Natural killer cell treated with Interleukin-12 subunit alpha and Interleukin-12 subunit beta and Interleukin-15 and Interleukin-18, amount 100 ng/mL, for 72 hours (primary cell): ENCODE results near the gene GFPT1. TPM values are rescaled to one million over a fixed set of nuclear protein-coding genes. Genes with fewer than 3 reads are reported as not detected.
"Not testable (repeated sequence)": the region's sequence is repeated elsewhere in the genome, so short reads cannot be mapped to it uniquely, and the experiment has no call there.

Experiments
- ATAC-seq, 2 donors: fragments of 150-1000 bp; cut with Tn5 transposase in 1 of 2; sonication (Bioruptor Pico), chemical (Tn5 transposase) in 1 of 2; 2 replicates each; pipeline ENCODE4 v1.10.0; 2021
- DNase-seq: peaks from one replicate; pipeline ENCODE4 v3.0.0; 2022; ENCODE audit warnings: low spot score
- H3K27ac Mint-ChIP-seq, 2 donors: 1 replicate in 1 of 2; 2 replicates in 1 of 2; pipeline ENCODE4 v1.8.0; 2022; ENCODE audit warnings: mixed read lengths in 2 of 2, mild to moderate bottlenecking in 1 of 2, moderate library complexity in 1 of 2
- H3K27me3 Mint-ChIP-seq, 2 donors: 1 replicate in 1 of 2; 2 replicates in 1 of 2; pipeline ENCODE4 v1.8.0; 2022; ENCODE audit warnings: mixed read lengths in 2 of 2
- H3K36me3 Mint-ChIP-seq: one replicate; pipeline ENCODE4 v1.8.0; 2022; ENCODE audit warnings: mixed read lengths
- H3K4me1 Mint-ChIP-seq, 2 donors: 1 replicate in 1 of 2; 2 replicates in 1 of 2; pipeline ENCODE4 v1.8.0; 2022; ENCODE audit warnings: low read depth in 2 of 2, mixed read lengths in 2 of 2, mild to moderate bottlenecking in 1 of 2
- H3K4me3 Mint-ChIP-seq: one replicate; pipeline ENCODE4 v1.8.0; 2022; ENCODE audit warnings: mixed read lengths
- H3K9me3 Mint-ChIP-seq: 2 replicates; pipeline ENCODE4 v1.8.0; 2022; ENCODE audit warnings: mixed read lengths
- total RNA-seq, 2 donors: library from RNA; stranded (reverse); gene quantifications; one replicate each; pipeline ENCODE4 v1.2.3, GENCODE V29; 2022

GFPT1 gene
- total RNA-seq, 2 donors from 2014 or later: 46.7 to 50.5 TPM

- Mint-ChIP-seq H3K36me3 (peaks cover 6% of the 10 kb centered on the region), H3K4me3 (no peak overlapping the region), H3K27ac (no peak overlapping the region), H3K9me3 (no peaks in the 10 kb centered on the region), H3K27me3 (no peaks in the 10 kb centered on the region), H3K4me1 (peaks cover 15% of the 10 kb centered on the region in 2 donors)
- no peak for DNase-seq
- ATAC-seq: no peak
Observed at GRCh38 chr2:69375494-69376353, 11.3 kb downstream of the GFPT1 start.

- H3K9me3 Mint-ChIP-seq: no peaks in the 10 kb centered on the region
- H3K4me3 Mint-ChIP-seq: no peak overlapping the region
- peaks cover 14% of the 10 kb centered on the region for H3K36me3 Mint-ChIP-seq
- H3K4me1 Mint-ChIP-seq: peaks cover 9 to 12% of the 10 kb centered on the region in 2 donors
- no peaks in the 10 kb centered on the region for H3K27me3 Mint-ChIP-seq
- H3K27ac Mint-ChIP-seq: no peak overlapping the region
- DNase-seq: no peak
- ATAC-seq: no peak
Observed at GRCh38 chr2:69372767-69373166, 14.3 kb downstream of the GFPT1 start.

GRCh38 chr2:69369802-69370201 is 17.2 kb downstream of the GFPT1 start:
- Mint-ChIP-seq H3K9me3 (no peaks in the 10 kb centered on the region), H3K36me3 (peaks cover 24% of the 10 kb centered on the region), H3K27ac (no peak overlapping the region)

GRCh38 chr2:69368588-69368987 is 18.4 kb downstream of the GFPT1 start:
- Mint-ChIP-seq H3K36me3 (peaks cover 24% of the 10 kb centered on the region), H3K9me3 (no peaks in the 10 kb centered on the region), H3K27ac (no peak overlapping the region), H3K4me1 (peaks cover 0 to 4% of the 10 kb centered on the region in 2 donors), H3K27me3 (no peaks in the 10 kb centered on the region), H3K4me3 (no peak overlapping the region)
- no peak for ATAC-seq
- DNase-seq: no peak

More at GRCh38 chr2:69369802-69370201, 17.2 kb downstream of the GFPT1 start:
- Mint-ChIP-seq H3K27me3 (no peaks in the 10 kb centered on the region), H3K4me3 (no peak overlapping the region), H3K4me1 (peaks cover 0 to 4% of the 10 kb centered on the region in 2 donors)
- ATAC-seq (no peak), DNase-seq (no peak)

GRCh38 chr2:69359371-69359770 is 27.7 kb downstream of the GFPT1 start:
- no peak overlapping the region for H3K4me3 Mint-ChIP-seq
- DNase-seq (no peak), ATAC-seq (no peak)
- no peaks in the 10 kb centered on the region for H3K27me3 Mint-ChIP-seq
- no peaks in the 10 kb centered on the region for H3K9me3 Mint-ChIP-seq
- peaks cover 11% of the 10 kb centered on the region for H3K36me3 Mint-ChIP-seq
- H3K27ac Mint-ChIP-seq: no peak overlapping the region
- H3K4me1 Mint-ChIP-seq: peaks cover 0 to 4% of the 10 kb centered on the region in 2 donors

GRCh38 chr2:69358914-69359313 is 28.1 kb downstream of the GFPT1 start:
- peaks cover 16% of the 10 kb centered on the region for H3K36me3 Mint-ChIP-seq
- H3K4me3 Mint-ChIP-seq: no peak overlapping the region
- no peak for ATAC-seq
- H3K27me3 Mint-ChIP-seq: no peaks in the 10 kb centered on the region
- no peak for DNase-seq
- peaks cover 0 to 4% of the 10 kb centered on the region in 2 donors for H3K4me1 Mint-ChIP-seq
- no peak overlapping the region for H3K27ac Mint-ChIP-seq
- no peaks in the 10 kb centered on the region for H3K9me3 Mint-ChIP-seq

- DNase-seq (no peak), ATAC-seq (no peak)
- Mint-ChIP-seq H3K4me3 (no peak overlapping the region), H3K27ac (no peak overlapping the region), H3K36me3 (peaks cover 16% of the 10 kb centered on the region), H3K4me1 (peaks cover 0 to 4% of the 10 kb centered on the region in 2 donors), H3K27me3 (no peaks in the 10 kb centered on the region), H3K9me3 (no peaks in the 10 kb centered on the region)
Observed at GRCh38 chr2:69356471-69356870, 30.6 kb downstream of the GFPT1 start.

- DNase-seq, H3K4me3 Mint-ChIP-seq, ATAC-seq, H3K4me1 Mint-ChIP-seq, H3K27ac Mint-ChIP-seq, H3K9me3 Mint-ChIP-seq, H3K27me3 Mint-ChIP-seq: not testable (repeated sequence)
- peaks cover 16% of the 10 kb centered on the region for H3K36me3 Mint-ChIP-seq
Observed at GRCh38 chr2:69354976-69355375, 32.1 kb downstream of the GFPT1 start.

- Mint-ChIP-seq H3K27me3 (no peaks in the 10 kb centered on the region), H3K27ac (no peak overlapping the region), H3K4me3 (no peak overlapping the region), H3K36me3 (peaks cover 31% of the 10 kb centered on the region), H3K4me1 (peaks cover 0 to 4% of the 10 kb centered on the region in 2 donors), H3K9me3 (no peaks in the 10 kb centered on the region)
- DNase-seq (no peak), ATAC-seq (no peak)
Observed at GRCh38 chr2:69353360-69353759, 33.7 kb downstream of the GFPT1 start.

GRCh38 chr2:69348781-69349180 is 38.2 kb downstream of the GFPT1 start:
- no peak for DNase-seq
- H3K27ac Mint-ChIP-seq: no peak overlapping the region
- ATAC-seq: no peak
- H3K4me1 Mint-ChIP-seq: no peaks in the 10 kb centered on the region
- no peaks in the 10 kb centered on the region for H3K9me3 Mint-ChIP-seq
- H3K4me3 Mint-ChIP-seq: no peak overlapping the region
- H3K27me3 Mint-ChIP-seq: no peaks in the 10 kb centered on the region
- peaks cover 24% of the 10 kb centered on the region for H3K36me3 Mint-ChIP-seq

GRCh38 chr2:69345434-69345833 is 41.6 kb downstream of the GFPT1 start:
- peaks cover 34% of the 10 kb centered on the region for H3K36me3 Mint-ChIP-seq
- ATAC-seq: no peak
- DNase-seq: no peak
- no peak overlapping the region for H3K4me3 Mint-ChIP-seq
- H3K27me3 Mint-ChIP-seq: no peaks in the 10 kb centered on the region
- H3K27ac Mint-ChIP-seq: no peak overlapping the region
- H3K9me3 Mint-ChIP-seq: no peaks in the 10 kb centered on the region
- H3K4me1 Mint-ChIP-seq: no peaks in the 10 kb centered on the region

GRCh38 chr2:69344305-69344704 is 42.7 kb downstream of the GFPT1 start:
- ATAC-seq (no peak), DNase-seq (no peak)
- Mint-ChIP-seq H3K27me3 (no peaks in the 10 kb centered on the region), H3K4me3 (no peak overlapping the region), H3K36me3 (peaks cover 31% of the 10 kb centered on the region), H3K4me1 (no peaks in the 10 kb centered on the region), H3K27ac (no peak overlapping the region), H3K9me3 (no peaks in the 10 kb centered on the region)

- no peaks in the 10 kb centered on the region for H3K9me3 Mint-ChIP-seq
Observed at GRCh38 chr2:69340101-69340775, 46.8 kb downstream of the GFPT1 start.

GRCh38 chr2:69335311-69335710 is 51.7 kb downstream of the GFPT1 start:
- H3K27ac Mint-ChIP-seq: no peak overlapping the region

More at GRCh38 chr2:69340101-69340775, 46.8 kb downstream of the GFPT1 start:
- ATAC-seq: no peak
- Mint-ChIP-seq H3K4me3 (no peak overlapping the region), H3K27ac (no peak overlapping the region), H3K27me3 (no peaks in the 10 kb centered on the region), H3K4me1 (no peaks in the 10 kb centered on the region), H3K36me3 (peaks cover 25% of the 10 kb centered on the region)
- no peak for DNase-seq

More at GRCh38 chr2:69335311-69335710, 51.7 kb downstream of the GFPT1 start:
- no peaks in the 10 kb centered on the region for H3K27me3 Mint-ChIP-seq
- peaks cover 27% of the 10 kb centered on the region for H3K36me3 Mint-ChIP-seq
- ATAC-seq (no peak), DNase-seq (no peak)
- H3K4me1 Mint-ChIP-seq: no peaks in the 10 kb centered on the region
- H3K4me3 Mint-ChIP-seq: no peak overlapping the region
- H3K9me3 Mint-ChIP-seq: no peaks in the 10 kb centered on the region
